Keratinocyte (primary cell): Measurements from ENCODE around the gene ACACA. TPM values are rescaled to one million over a fixed set of nuclear protein-coding genes. Genes with fewer than 3 reads are reported as not detected.

ENCODE experiments used
- DNase-seq: peaks from one replicate; pipeline ENCODE4 v3.0.0-alpha.2; 2011; ENCODE audit warnings: low read depth, missing footprints, low spot score
- FAIRE-seq: peaks from 2 replicates; lab custom pipeline; 2011; peaks lifted over from hg19 to GRCh38; lab: Jason Lieb, UNC
- H2AFZ ChIP-seq: 2 replicates; pipeline ENCODE4 v1.6.0; 2012; ENCODE audit warnings: low read length, control low read depth, inconsistent platforms; ENCODE audit not compliant: control insufficient read depth
- H3K27ac ChIP-seq: 2 replicates; pipeline ENCODE4 v1.5.1; 2011; ENCODE audit warnings: low read length; ENCODE audit not compliant: control insufficient read depth, insufficient read depth
- H3K27me3 ChIP-seq: 3 replicates; pipeline ENCODE4 v1.6.0; 2011; ENCODE audit warnings: low read length; ENCODE audit not compliant: control insufficient read depth, insufficient read depth; ENCODE audit errors: extremely low read depth
- H3K36me3 ChIP-seq, 2 experiments: 2 replicates in 1 of 2; 3 replicates in 1 of 2; pipeline ENCODE4 v1.5.1; 2011; ENCODE audit warnings: low read length in 2 of 2, mild to moderate bottlenecking in 1 of 2; ENCODE audit not compliant: control insufficient read depth in 2 of 2, insufficient read depth in 2 of 2; ENCODE audit errors: extremely low read depth in 1 of 2
- H3K4me1 ChIP-seq: 3 replicates; pipeline ENCODE4 v1.5.1; 2011; ENCODE audit warnings: low read length; ENCODE audit not compliant: control insufficient read depth, insufficient read depth; ENCODE audit errors: extremely low read depth
- H3K4me2 ChIP-seq: 3 replicates; pipeline ENCODE4 v1.6.0; 2011; ENCODE audit warnings: low read depth, low read length; ENCODE audit not compliant: control insufficient read depth, insufficient read depth; ENCODE audit errors: extremely low read depth
- H3K4me3 ChIP-seq, 3 experiments: fragments of 200-600 bp in 1 of 3; sonication (generic) in 1 of 3; 2 replicates in 2 of 3; 3 replicates in 1 of 3; pipeline ENCODE4 v1.5.1; 2011 to 2016; ENCODE audit warnings: low read length in 3 of 3, mild to moderate bottlenecking in 3 of 3, control low read depth in 2 of 3, inconsistent platforms in 1 of 3, low read depth in 1 of 3, mixed read lengths in 1 of 3, mixed run types in 1 of 3, moderate library complexity in 1 of 3; ENCODE audit not compliant: control insufficient read depth in 2 of 3, insufficient read depth in 2 of 3; ENCODE audit errors: extremely low read depth in 1 of 3
- H3K79me2 ChIP-seq: 2 replicates; pipeline ENCODE4 v1.6.0; 2012; ENCODE audit warnings: low read length; ENCODE audit not compliant: control insufficient read depth, insufficient read depth
- H3K9ac ChIP-seq: 3 replicates; pipeline ENCODE4 v1.6.0; 2011; ENCODE audit warnings: low read length; ENCODE audit not compliant: control insufficient read depth, insufficient read depth; ENCODE audit errors: extremely low read depth
- H3K9me1 ChIP-seq: 3 replicates; pipeline ENCODE4 v1.6.0; 2011; ENCODE audit warnings: low read length; ENCODE audit not compliant: control insufficient read depth, insufficient read depth; ENCODE audit errors: extremely low read depth
- H3K9me3 ChIP-seq: 2 replicates; pipeline ENCODE4 v1.5.1; 2012; ENCODE audit warnings: low read depth, low read length; ENCODE audit not compliant: control insufficient read depth
- H4K20me1 ChIP-seq: 3 replicates; pipeline ENCODE4 v1.6.0; 2011; ENCODE audit warnings: low read length; ENCODE audit not compliant: control insufficient read depth, insufficient read depth; ENCODE audit errors: extremely low read depth
- CTCF ChIP-seq, 3 experiments: IDR thresholded peaks in 1 of 3; conservative IDR thresholded peaks in 1 of 3; optimal IDR thresholded peaks in 1 of 3; 2 replicates in 2 of 3; 3 replicates in 1 of 3; pipeline versions ENCODE3 to v1.5.1; 2011; ENCODE audit warnings: low read length in 3 of 3, mild to moderate bottlenecking in 3 of 3, moderate library complexity in 2 of 3, control low read depth in 1 of 3, inconsistent platforms in 1 of 3; ENCODE audit not compliant: insufficient read depth in 2 of 3; ENCODE audit errors: extremely low read depth in 1 of 3
- EZH2 ChIP-seq: IDR thresholded peaks from one replicate; pipeline ENCODE4 v1.6.1; 2012; ENCODE audit warnings: inconsistent platforms, mild to moderate bottlenecking, low read length, moderate library complexity
- dilution Hi-C: fragments of 300-500 bp; cut with MboI; formaldehyde crosslinking; loops from one replicate; pipeline ENCODE4 v1.7.0; 2020; ENCODE audit warnings: low sequenced_read_pairs; ENCODE audit not compliant: extremely low pct_ligation_motif_present
- polyA plus RNA-seq, 5 experiments: library from polyadenylated mRNA; depleted of rRNA in 3 of 5; stranded (reverse) in 3 of 5; stranded (forward) in 1 of 5; unstranded in 1 of 5; fragments of >200 nt; gene quantifications; 1 replicate in 1 of 5; 2 replicates in 3 of 5; 3 replicates in 1 of 5; pipeline versions ENCODE4 v1.2.1 to v1.2.3, GENCODE V29; 2011 to 2012; ENCODE audit warnings: missing spikeins in 2 of 5, low read depth in 1 of 5, low replicate concordance in 1 of 5

ACACA gene
- polyA plus RNA-seq, 1 donor (not counting 4 experiments of a cell fraction or from before 2014, with no cell fraction given), result 85.8 TPM

GRCh38 chr17:37295888-37296287 is 110.7 kb downstream of the ACACA start:
- no peak overlapping the region for H3K27ac ChIP-seq
- H3K4me1 ChIP-seq, result peaks cover 28% of the 10 kb centered on the region
- H3K79me2 ChIP-seq, result peaks cover 58% of the 10 kb centered on the region
- H3K27me3 ChIP-seq, result no peaks in the 10 kb centered on the region
- H3K36me3 ChIP-seq, result no peaks in the 10 kb centered on the region
- dilution Hi-C loops, result no loop called here
- H3K9me3 ChIP-seq, result no peaks in the 10 kb centered on the region
- H3K4me3 ChIP-seq, result no peak overlapping the region
- no peak overlapping the region for H2AFZ ChIP-seq
- no peaks in the 10 kb centered on the region for H4K20me1 ChIP-seq
- H3K9ac ChIP-seq, result no peak overlapping the region
- no peaks in the 10 kb centered on the region for H3K9me1 ChIP-seq
- TF ChIP-seq CTCF (optimal IDR thresholded peaks at IDR 0.05 in 1 of 3, IDR thresholded peaks at IDR 0.05 in 1 of 3, conservative IDR thresholded peaks at IDR 0.05 in 1 of 3; ENCODE audit: extremely low read depth in 1 of 3, insufficient read depth in 2 of 3, low read length in 3 of 3), result no peak
- TF ChIP-seq EZH2, result no peak
- no peak for FAIRE-seq
- DNase-seq, result no peak
- H3K4me2 ChIP-seq, result no peak overlapping the region

- no peak for TF ChIP-seq EZH2
- no peak for TF ChIP-seq CTCF (optimal IDR thresholded peaks at IDR 0.05 in 1 of 3, IDR thresholded peaks at IDR 0.05 in 1 of 3, conservative IDR thresholded peaks at IDR 0.05 in 1 of 3; ENCODE audit: extremely low read depth in 1 of 3, insufficient read depth in 2 of 3, low read length in 3 of 3)
- H3K9me3 ChIP-seq, result no peaks in the 10 kb centered on the region
- dilution Hi-C loops, result no loop called here
- FAIRE-seq (no peak), DNase-seq (no peak)
- no peak overlapping the region for H2AFZ ChIP-seq
- H3K9me1 ChIP-seq, result no peaks in the 10 kb centered on the region
- H3K79me2 ChIP-seq, result peaks cover 53% of the 10 kb centered on the region
- no peak overlapping the region for H3K4me2 ChIP-seq
- no peak overlapping the region for H3K9ac ChIP-seq
- no peaks in the 10 kb centered on the region for H3K27me3 ChIP-seq
- H4K20me1 ChIP-seq, result no peaks in the 10 kb centered on the region
- no peaks in the 10 kb centered on the region for H3K36me3 ChIP-seq
- peaks cover 18% of the 10 kb centered on the region for H3K4me1 ChIP-seq
- H3K4me3 ChIP-seq, result no peak overlapping the region
- no peak overlapping the region for H3K27ac ChIP-seq
Measured at GRCh38 chr17:37294888-37295287, 111.7 kb downstream of the ACACA start.
